Activated CD8-positive, alpha-beta T cell treated with anti-CD3 and anti-CD28 coated beads for 36 hours (primary cell): ENCODE results near the gene TAF10. TPM values are rescaled to one million over a fixed set of nuclear protein-coding genes. Genes with fewer than 3 reads are reported as not detected.

Experiments
- ATAC-seq: fragments of 200-7000 bp; cut with Tn5 transposase; one replicate; pipeline ENCODE4 v1.10.0; 2021; ENCODE audit warnings: mild to moderate bottlenecking, moderate library complexity
- CTCF ChIA-PET: fragments of 350-600 bp; sonication (Branson Sonifier 250); formaldehyde crosslinking; loops from one replicate; lab custom pipeline; 2021; ENCODE audit warnings: antibody characterized with exemption; lab: Charles Lee
- POLR2A ChIA-PET: fragments of 350-600 bp; sonication (Branson Sonifier 250); formaldehyde crosslinking; loops from one replicate; lab custom pipeline; 2021; ENCODE audit warnings: antibody characterized with exemption; lab: Charles Lee
- DNase-seq: peaks from one replicate; pipeline ENCODE4 v3.0.0-alpha.2; 2020
- H3K27ac Mint-ChIP-seq: one replicate; pipeline ENCODE4 v1.8.0; 2021; ENCODE audit warnings: mild to moderate bottlenecking, mixed read lengths
- H3K27me3 Mint-ChIP-seq: one replicate; pipeline ENCODE4 v1.8.0; 2021; ENCODE audit warnings: mixed read lengths
- H3K36me3 Mint-ChIP-seq: one replicate; pipeline ENCODE4 v1.8.0; 2021; ENCODE audit warnings: low read depth, mixed read lengths
- H3K4me1 Mint-ChIP-seq: one replicate; pipeline ENCODE4 v1.8.0; 2021; ENCODE audit warnings: low read depth, mixed read lengths
- H3K4me3 Mint-ChIP-seq: one replicate; pipeline ENCODE4 v1.8.0; 2021; ENCODE audit warnings: mild to moderate bottlenecking, moderate library complexity, mixed read lengths
- H3K9me3 Mint-ChIP-seq: one replicate; pipeline ENCODE4 v1.8.0; 2021; ENCODE audit warnings: mixed read lengths
- CTCF ChIP-seq: fragments of 200-600 bp; IDR thresholded peaks from one replicate; pipeline ENCODE4 v1.8.0; 2022; ENCODE audit warnings: antibody characterized with exemption, mild to moderate bottlenecking
- intact Hi-C: fragments of 100-400 bp; cut with micrococcal nuclease; formaldehyde crosslinking; loops from one replicate; pipeline ENCODE4 v1.10.0; 2022
- total RNA-seq, 2 experiments: library from RNA; stranded (reverse); gene quantifications; one replicate each; pipeline ENCODE4 v1.2.3, GENCODE V29; 2021

Gene TAF10
- total RNA-seq, 2 experiments from 2014 or later, result 151 to 160 TPM

- POLR2A ChIA-PET, result no interaction called here
- H3K4me3 Mint-ChIP-seq, result no peak overlapping the region
- DNase-seq (no peak), ATAC-seq (no peak)
- no peak for TF ChIP-seq CTCF
- H3K4me1 Mint-ChIP-seq, result peaks cover 14% of the 10 kb centered on the region
- intact Hi-C loops, result no loop called here
- H3K9me3 Mint-ChIP-seq, result no peaks in the 10 kb centered on the region
- H3K27ac Mint-ChIP-seq, result no peak overlapping the region
- CTCF ChIA-PET, result interaction anchor here (0.9 to 1.0 kb wide), 2 partner anchors 13 to 57 kb away, joined by 3 to 4 read pairs; partner anchors contain the start of gene MRPL17
- no peaks in the 10 kb centered on the region for H3K27me3 Mint-ChIP-seq
- H3K36me3 Mint-ChIP-seq, result no peaks in the 10 kb centered on the region
Measured at GRCh38 chr11:6625832-6626420, 13.9 kb upstream of the TAF10 start.

- Mint-ChIP-seq H3K4me3 (no peak overlapping the region), H3K27ac (no peak overlapping the region), H3K4me1 (peaks cover 14% of the 10 kb centered on the region), H3K36me3 (no peaks in the 10 kb centered on the region), H3K9me3 (no peaks in the 10 kb centered on the region), H3K27me3 (no peaks in the 10 kb centered on the region)
- no peak for DNase-seq
- intact Hi-C loops, result no loop called here
- ChIA-PET POLR2A (no interaction called here), CTCF (interaction anchor here (0.9 to 1.0 kb wide), 2 partner anchors 12 to 58 kb away, joined by 3 to 4 read pairs; partner anchors contain the start of gene MRPL17)
- no peak for ATAC-seq
- no peak for TF ChIP-seq CTCF
Measured at GRCh38 chr11:6625156-6625831, 13.3 kb upstream of the TAF10 start.

GRCh38 chr11:6623391-6624363, 11.7 kb upstream of the TAF10 start:
- POLR2A ChIA-PET, result no interaction called here
- peaks cover 14% of the 10 kb centered on the region for H3K4me1 Mint-ChIP-seq
- no peak overlapping the region for H3K4me3 Mint-ChIP-seq
- intact Hi-C loops, result no loop called here
- CTCF ChIA-PET, result interaction anchor here (1.4 kb wide), 1 partner anchor 11 kb away, joined by 4 read pairs; no protein-coding TSS in a partner anchor
- no peaks in the 10 kb centered on the region for H3K36me3 Mint-ChIP-seq
- no peak overlapping the region for H3K27ac Mint-ChIP-seq
- TF ChIP-seq CTCF, result no peak
- no peaks in the 10 kb centered on the region for H3K27me3 Mint-ChIP-seq
- ATAC-seq (no peak), DNase-seq (no peak)
- H3K9me3 Mint-ChIP-seq, result no peaks in the 10 kb centered on the region

GRCh38 chr11:6622261-6623171, 10.5 kb upstream of the TAF10 start:
- no peak overlapping the region for H3K4me3 Mint-ChIP-seq
- intact Hi-C loops, result no loop called here
- H3K27me3 Mint-ChIP-seq, result no peaks in the 10 kb centered on the region
- H3K9me3 Mint-ChIP-seq, result no peaks in the 10 kb centered on the region
- ChIA-PET CTCF (interaction anchor here (0.9 to 1.4 kb wide), 6 partner anchors 9 to 243 kb away, joined by 3 to 5 read pairs (median 4); partner anchors contain the start of gene TAF10), POLR2A (interaction anchor here (0.7 to 2.0 kb wide), 3 partner anchors 9 to 28 kb away, joined by 3 to 6 read pairs (median 4); partner anchors contain the start of gene TAF10)
- ATAC-seq (no peak), DNase-seq (no peak)
- no peak for TF ChIP-seq CTCF
- peaks cover 6% of the 10 kb centered on the region for H3K4me1 Mint-ChIP-seq
- no peak overlapping the region for H3K27ac Mint-ChIP-seq
- H3K36me3 Mint-ChIP-seq, result no peaks in the 10 kb centered on the region
